GM12878 (cell line): ENCODE data around the gene NOM1. TPM values are rescaled to one million over a fixed set of nuclear protein-coding genes. Genes with fewer than 3 reads are reported as not detected.

ENCODE experiments used
- ATAC-seq: fragments of 200-7000 bp; cut with Tn5 transposase; 3 replicates; pipeline ENCODE4 v1.9.1; 2020; ENCODE audit warnings: mild to moderate bottlenecking, moderate library complexity
- BruUV-seq: library from RNA; stranded (reverse); fragments of 400-500 nt; replicated peaks from 2 replicates; lab custom pipeline; 2021; lab: Mats Ljungman, UMichigan
- CTCF ChIA-PET: fragments of 300-600 bp; sonication (Branson Sonifier 250); formaldehyde crosslinking; extraction: SDS; loops from one replicate; lab custom pipeline; 2021; ENCODE audit warnings: inconsistent platforms; lab: Yijun Ruan, JAX
- POLR2A ChIA-PET: fragments of 350-600 bp; formaldehyde crosslinking; extraction: SDS; loops from one replicate; lab custom pipeline; 2021; ENCODE audit warnings: inconsistent platforms; lab: Charles Lee
- RAD21 ChIA-PET: fragments of 300-600 bp; sonication (Branson Sonifier 250); formaldehyde crosslinking; loops from one replicate; lab custom pipeline; 2023; ENCODE audit warnings: antibody characterized with exemption; ENCODE audit not compliant: unreplicated experiment; lab: Charles Lee
- SMC1A ChIA-PET: fragments of 300-600 bp; sonication (Branson Sonifier 250); formaldehyde crosslinking; loops from one replicate; lab custom pipeline; 2023; ENCODE audit not compliant: unreplicated experiment, uncharacterized antibody; lab: Charles Lee
- DNase-seq: peaks from one replicate; pipeline ENCODE4 v3.0.0-alpha.2; 2011; ENCODE audit warnings: low read depth, low spot score
- FAIRE-seq: peaks from 3 replicates; lab custom pipeline; 2011; peaks lifted over from hg19 to GRCh38; lab: Jason Lieb, UNC
- H2AFZ ChIP-seq: 2 replicates; pipeline ENCODE4 v1.6.0; 2011; ENCODE audit warnings: low read depth, low read length, control low read depth; ENCODE audit not compliant: control insufficient read depth
- H3K27ac ChIP-seq: 2 replicates; pipeline ENCODE4 v1.5.1; 2011; ENCODE audit warnings: control low read depth; ENCODE audit not compliant: control insufficient read depth, insufficient read depth
- H3K27me3 ChIP-seq, 2 experiments: replicated peaks in 1 of 2; 2 replicates each; pipeline versions ENCODE4 v1.6.0 to v1.6.1; 2011; ENCODE audit warnings: low read length in 1 of 2; ENCODE audit not compliant: control insufficient read depth in 2 of 2, insufficient read depth in 2 of 2
- H3K36me3 ChIP-seq, 2 experiments: 2 replicates each; pipeline ENCODE4 v1.5.1; 2011; ENCODE audit warnings: low read length in 1 of 2; ENCODE audit not compliant: control insufficient read depth in 2 of 2, insufficient read depth in 2 of 2
- H3K4me1 ChIP-seq: 2 replicates; pipeline ENCODE4 v1.6.1; 2011; ENCODE audit warnings: mild to moderate bottlenecking, low read length, moderate library complexity, mixed read lengths; ENCODE audit not compliant: control insufficient read depth, insufficient read depth
- H3K4me2 ChIP-seq: 2 replicates; pipeline ENCODE4 v1.6.0; 2011; ENCODE audit warnings: control low read depth; ENCODE audit not compliant: control insufficient read depth, insufficient read depth
- H3K4me3 ChIP-seq: fragments of 200-600 bp; sonication (generic); 2 replicates; pipeline ENCODE4 v1.5.1; 2016
- H3K79me2 ChIP-seq: 2 replicates; pipeline ENCODE4 v1.6.0; 2011; ENCODE audit warnings: low read length; ENCODE audit not compliant: control insufficient read depth, insufficient read depth
- H3K9ac ChIP-seq: 2 replicates; pipeline ENCODE4 v1.8.0; 2011; ENCODE audit warnings: low read length, control low read depth, mixed read lengths; ENCODE audit not compliant: control insufficient read depth, insufficient read depth
- H3K9me3 ChIP-seq: replicated peaks from 3 replicates; pipeline ENCODE4 v1.5.1; 2011; ENCODE audit warnings: mild to moderate bottlenecking, low read length; ENCODE audit not compliant: control insufficient read depth, insufficient read depth
- H4K20me1 ChIP-seq: 2 replicates; pipeline ENCODE4 v1.6.0; 2011; ENCODE audit not compliant: control insufficient read depth, insufficient read depth
- BMI1 ChIP-seq: fragments of 450-650 bp; IDR thresholded peaks from 2 replicates; pipeline ENCODE4 v1.6.1; 2016; ENCODE audit warnings: mild to moderate bottlenecking, moderate library complexity, borderline replicate concordance
- CHD4 ChIP-seq: fragments of 200-600 bp; sonication (generic); IDR thresholded peaks from 2 replicates; pipeline ENCODE4 v1.6.1; 2016; ENCODE audit warnings: mild to moderate bottlenecking
- EP300 ChIP-seq, 2 experiments: fragments of 150-350 bp in 1 of 2; IDR thresholded peaks; 2 replicates each; pipeline ENCODE4 v1.6.1; 2011 to 2012; ENCODE audit warnings: low read depth in 2 of 2, low read length in 2 of 2, borderline replicate concordance in 1 of 2, improper control_type of control experiment in 1 of 2, inconsistent platforms in 1 of 2; ENCODE audit not compliant: control insufficient read depth in 1 of 2
- ESRRA ChIP-seq: IDR thresholded peaks from 2 replicates; pipeline ENCODE4 v1.6.1; 2012; ENCODE audit warnings: mild to moderate bottlenecking, low read length, improper control_type of control experiment
- MTA3 ChIP-seq: IDR thresholded peaks from 2 replicates; pipeline ENCODE4 v1.6.1; 2012; ENCODE audit warnings: low read length, inconsistent platforms, borderline replicate concordance
- NBN ChIP-seq: fragments of 450-650 bp; IDR thresholded peaks from 2 replicates; pipeline ENCODE4 v1.6.1; 2016
- PML ChIP-seq: IDR thresholded peaks from 2 replicates; pipeline ENCODE4 v1.6.1; 2012; ENCODE audit warnings: low read length, inconsistent platforms
- RELA ChIP-seq: fragments of 450-650 bp; IDR thresholded peaks from 2 replicates; pipeline ENCODE4 v1.8.0; 2014; ENCODE audit warnings: borderline replicate concordance; ENCODE audit not compliant: partially characterized antibody
- TAF1 ChIP-seq: IDR thresholded peaks from 2 replicates; pipeline ENCODE4 v1.6.1; 2011; ENCODE audit warnings: mild to moderate bottlenecking, low read depth, low read length, borderline replicate concordance
- TARDBP ChIP-seq: IDR thresholded peaks from 2 replicates; pipeline ENCODE4 v1.6.1; 2016; ENCODE audit warnings: borderline replicate concordance
- ZNF24 ChIP-seq: fragments of 450-650 bp; IDR thresholded peaks from 2 replicates; pipeline ENCODE4 v1.6.1; 2017; ENCODE audit warnings: antibody characterized with exemption, mild to moderate bottlenecking
- WGBS: methylation state at CpG from one replicate; pipeline ENCODE4 v1.1.6; 2016; ENCODE audit warnings: low lambda C conversion rate; ENCODE audit not compliant: insufficient replicate concordance, insufficient coverage; ENCODE audit errors: missing lambda C conversion rate; 5-methylcytosine and 5-hydroxymethylcytosine counted together
- in situ Hi-C: fragments of 300-500 bp; cut with MboI; formaldehyde crosslinking; loops from 9 replicates; pipeline ENCODE4 v1.14.3; 2018; ENCODE audit warnings: mixed read lengths
- intact Hi-C: fragments of 100-400 bp; cut with micrococcal nuclease; formaldehyde crosslinking; loops from one replicate; pipeline ENCODE4 v1.14.2; 2022; ENCODE audit not compliant: unreplicated experiment
- polyA plus RNA-seq, 11 experiments: library from polyadenylated mRNA; depleted of rRNA in 4 of 11; unstranded in 6 of 11; stranded (reverse) in 5 of 11; fragments of >200 nt; fragmentation: Nextera tagmentation in 4 of 11; fragmentation: Illumina TruSeq in 1 of 11; extraction: Ambion mirVana in 4 of 11; extraction: Trizol in 1 of 11; gene quantifications; 1 replicate in 1 of 11; 2 replicates in 10 of 11; pipeline versions ENCODE4 v1.2.1 to v1.2.3, GENCODE V29; 2011 to 2016; ENCODE audit warnings: inconsistent platforms in 2 of 11, missing spikeins in 2 of 11, low read depth in 1 of 11
- total RNA-seq, 4 experiments: library from RNA; depleted of rRNA in 3 of 4; stranded (reverse); fragments of >200 nt in 3 of 4; fragmentation: Illumina TruSeq in 1 of 4; extraction: Trizol in 1 of 4; gene quantifications; 2 replicates each; pipeline versions ENCODE4 v1.2.1 to v1.2.3, GENCODE V29; 2013 to 2021
- TF ChIP-seq, protein P1 (sequence below): IDR thresholded peaks from 2 replicates; pipeline ENCODE4 v1.6.1; 2011; ENCODE audit warnings: borderline replicate concordance, low read depth, mild to moderate bottlenecking, moderate library complexity, mixed read lengths, low read length; ENCODE audit not compliant: insufficient read depth; ENCODE audit errors: extremely low read length
- TF ChIP-seq, protein P2 (sequence below): fragments of 450-650 bp; IDR thresholded peaks from 2 replicates; pipeline ENCODE4 v1.6.1; 2017; ENCODE audit warnings: antibody characterized with exemption, mild to moderate bottlenecking, moderate library complexity

NOM1 gene
- total and polyA plus RNA-seq, 10 of the 15 experiments (the other 5 are each of a cell fraction or from before 2014, with no cell fraction given), result 2.9 to 21.3 (median 17.8) TPM

DNA sequence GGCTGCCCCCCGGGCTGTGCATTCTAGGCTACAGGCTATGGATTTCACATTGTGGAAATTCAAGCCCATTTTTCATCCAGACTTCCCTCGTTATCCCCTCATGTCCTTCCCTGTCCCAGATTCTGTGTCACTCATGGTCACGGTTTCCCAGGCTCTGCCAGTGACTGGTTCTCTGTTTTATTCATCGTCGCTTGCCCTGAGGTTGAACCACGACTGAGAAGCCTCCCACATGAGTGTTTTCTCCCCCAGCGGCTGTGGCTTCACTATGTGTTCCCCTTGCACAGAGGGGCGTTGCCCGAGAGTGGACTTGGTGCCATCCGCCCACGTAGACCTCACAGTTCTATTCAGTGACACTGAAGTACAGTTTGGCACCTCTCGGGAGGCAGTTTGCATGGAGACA lies 14.0 kb downstream of the NOM1 start:
- 71% methylated on average over 12 of the region's 12 CpGs for WGBS
- TF ChIP-seq, protein P1, sequence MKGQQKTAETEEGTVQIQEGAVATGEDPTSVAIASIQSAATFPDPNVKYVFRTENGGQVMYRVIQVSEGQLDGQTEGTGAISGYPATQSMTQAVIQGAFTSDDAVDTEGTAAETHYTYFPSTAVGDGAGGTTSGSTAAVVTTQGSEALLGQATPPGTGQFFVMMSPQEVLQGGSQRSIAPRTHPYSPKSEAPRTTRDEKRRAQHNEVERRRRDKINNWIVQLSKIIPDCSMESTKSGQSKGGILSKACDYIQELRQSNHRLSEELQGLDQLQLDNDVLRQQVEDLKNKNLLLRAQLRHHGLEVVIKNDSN, result no peak
- TF ChIP-seq ZNF24, result no peak
- ChIA-PET POLR2A (no interaction called here), RAD21 (no interaction called here), SMC1A (no interaction called here), CTCF (no interaction called here)
- DNase-seq (no peak), ATAC-seq (no peak), FAIRE-seq (no peak)
- Histone ChIP-seq H4K20me1 (no peaks in the 10 kb centered on the region), H3K9me3 (no peaks in the 10 kb centered on the region), H3K4me1 (no peaks in the 10 kb centered on the region), H3K4me3 (no peak overlapping the region), H3K9ac (no peak overlapping the region), H3K27ac (no peak overlapping the region), H3K4me2 (no peak overlapping the region), H3K79me2 (no peaks in the 10 kb centered on the region), H3K27me3 (no peaks in the 10 kb centered on the region), H2AFZ (no peak overlapping the region), H3K36me3 (peaks cover 42% of the 10 kb centered on the region in 2 experiments; a peak in 3 of 4 replicates)
- in situ Hi-C loops (loop anchor here (10.0 kb wide), 1 partner anchor 291 kb away; no protein-coding TSS in a partner anchor), intact Hi-C loops (no loop called here)
- TSS peak; percentile 4 for BruUV-seq

DNA sequence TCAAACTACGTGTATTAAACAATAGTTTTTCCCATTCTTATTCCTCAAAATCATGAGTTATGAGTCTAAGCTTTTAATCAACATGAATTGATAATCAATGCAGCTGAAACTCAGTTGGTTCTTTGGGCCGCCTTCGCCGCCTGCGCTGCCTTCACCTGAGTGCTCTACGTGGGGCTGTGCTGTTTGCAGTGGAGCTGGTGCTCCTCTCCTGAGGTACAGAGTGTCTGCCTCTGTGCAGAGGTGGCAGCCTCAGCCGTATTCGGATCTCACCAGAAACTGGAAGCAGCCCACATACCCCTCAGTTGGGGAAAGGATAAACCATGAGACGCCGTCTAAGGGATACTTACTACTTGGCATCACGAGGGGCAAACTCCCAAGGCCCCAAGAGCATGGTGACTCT lies 15.5 kb downstream of the NOM1 start:
- no peak for ATAC-seq
- no peak for TF ChIP-seq BMI1
- TF ChIP-seq MTA3, result no peak
- no peak for TF ChIP-seq PML
- TF ChIP-seq CHD4, result no peak
- no peak for TF ChIP-seq EP300 (IDR thresholded peaks at IDR 0.05; ENCODE audit: borderline replicate concordance in 1 of 2, control insufficient read depth in 1 of 2, low read depth in 2 of 2, low read length in 2 of 2)
- TF ChIP-seq NBN, result no peak
- no peak for TF ChIP-seq TARDBP
- TF ChIP-seq, protein P2, sequence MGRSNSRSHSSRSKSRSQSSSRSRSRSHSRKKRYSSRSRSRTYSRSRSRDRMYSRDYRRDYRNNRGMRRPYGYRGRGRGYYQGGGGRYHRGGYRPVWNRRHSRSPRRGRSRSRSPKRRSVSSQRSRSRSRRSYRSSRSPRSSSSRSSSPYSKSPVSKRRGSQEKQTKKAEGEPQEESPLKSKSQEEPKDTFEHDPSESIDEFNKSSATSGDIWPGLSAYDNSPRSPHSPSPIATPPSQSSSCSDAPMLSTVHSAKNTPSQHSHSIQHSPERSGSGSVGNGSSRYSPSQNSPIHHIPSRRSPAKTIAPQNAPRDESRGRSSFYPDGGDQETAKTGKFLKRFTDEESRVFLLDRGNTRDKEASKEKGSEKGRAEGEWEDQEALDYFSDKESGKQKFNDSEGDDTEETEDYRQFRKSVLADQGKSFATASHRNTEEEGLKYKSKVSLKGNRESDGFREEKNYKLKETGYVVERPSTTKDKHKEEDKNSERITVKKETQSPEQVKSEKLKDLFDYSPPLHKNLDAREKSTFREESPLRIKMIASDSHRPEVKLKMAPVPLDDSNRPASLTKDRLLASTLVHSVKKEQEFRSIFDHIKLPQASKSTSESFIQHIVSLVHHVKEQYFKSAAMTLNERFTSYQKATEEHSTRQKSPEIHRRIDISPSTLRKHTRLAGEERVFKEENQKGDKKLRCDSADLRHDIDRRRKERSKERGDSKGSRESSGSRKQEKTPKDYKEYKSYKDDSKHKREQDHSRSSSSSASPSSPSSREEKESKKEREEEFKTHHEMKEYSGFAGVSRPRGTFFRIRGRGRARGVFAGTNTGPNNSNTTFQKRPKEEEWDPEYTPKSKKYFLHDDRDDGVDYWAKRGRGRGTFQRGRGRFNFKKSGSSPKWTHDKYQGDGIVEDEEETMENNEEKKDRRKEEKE, result no peak
- TF ChIP-seq ESRRA, result no peak
- TF ChIP-seq RELA, result no peak
- no peak for TF ChIP-seq TAF1

More for the DNA sequence above, 15.5 kb downstream of the NOM1 start:
- ChIA-PET SMC1A (interaction anchor here (1.0 kb wide), 1 partner anchor 14 kb away, joined by 3 read pairs; no protein-coding TSS in a partner anchor), CTCF (interaction anchor here (0.6 to 0.8 kb wide), 2 partner anchors 38 to 309 kb away, joined by 3 read pairs; no protein-coding TSS in a partner anchor), POLR2A (no interaction called here), RAD21 (no interaction called here)
- no peaks in the 10 kb centered on the region for H3K27me3 ChIP-seq
- no peaks in the 10 kb centered on the region for H4K20me1 ChIP-seq
- H3K4me1 ChIP-seq, result no peaks in the 10 kb centered on the region
- DNase-seq (no peak), FAIRE-seq (no peak)
- H3K79me2 ChIP-seq, result no peaks in the 10 kb centered on the region
- H3K9ac ChIP-seq, result no peak overlapping the region
- no peak overlapping the region for H3K4me2 ChIP-seq
- H3K27ac ChIP-seq, result no peak overlapping the region
- H2AFZ ChIP-seq, result no peak overlapping the region
- peaks cover 37 to 40% of the 10 kb centered on the region in 2 experiments for H3K36me3 ChIP-seq
- no peaks in the 10 kb centered on the region for H3K9me3 ChIP-seq
- in situ Hi-C loops, result loop anchor here (10.0 kb wide), 1 partner anchor 290 kb away; no protein-coding TSS in a partner anchor
- WGBS, result 96% methylated on average over 11 of the region's 11 CpGs
- BruUV-seq, result no TSS peak
- H3K4me3 ChIP-seq, result no peak overlapping the region
- intact Hi-C loops, result no loop called here
